ENCODE measurements around the gene MMS22L. TPM values are rescaled to one million over a fixed set of nuclear protein-coding genes. Genes with fewer than 3 reads are reported as not detected.

MMS22L gene
- total RNA-seq, 1 donor from 2014 or later, result 11.5 TPM

DNA sequence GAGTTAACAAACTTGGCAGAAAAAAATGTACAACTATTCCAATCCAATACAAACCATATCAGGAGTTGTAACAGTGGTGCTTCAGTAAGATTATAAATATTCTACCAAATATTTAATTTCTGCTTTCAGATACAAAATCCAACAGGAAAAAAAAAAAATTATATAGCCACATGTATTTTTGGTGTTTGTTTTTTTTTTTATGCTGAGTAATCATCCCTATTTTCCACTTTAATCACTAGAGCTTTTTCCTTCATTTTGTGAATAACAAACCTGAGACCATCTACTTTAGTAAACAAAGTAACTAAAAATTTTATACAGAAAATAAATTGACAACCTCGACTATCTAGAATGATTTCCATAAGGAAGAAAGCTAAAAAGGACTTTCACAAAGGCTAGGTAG lies 36.2 kb downstream of the MMS22L start:
- H3K4me1 ChIP-seq (ENCODE audit: control insufficient read depth in 3 of 3, insufficient read depth in 3 of 3, low read length in 3 of 3), result no peaks in the 10 kb centered on the region
- peaks cover 0 to 6% (median 3%) of the 10 kb centered on the region in 3 donors for H3K36me3 ChIP-seq (ENCODE audit: control insufficient read depth in 3 of 3, insufficient read depth in 3 of 3, low read length in 3 of 3)
- no peaks in the 10 kb centered on the region for H3K27me3 ChIP-seq (ENCODE audit: control insufficient read depth in 3 of 3, insufficient read depth in 3 of 3, low read length in 3 of 3)
- no peak overlapping the region for H3K27ac ChIP-seq (ENCODE audit: low read depth, low read length)
- H3K9me3 ChIP-seq (ENCODE audit: control insufficient read depth in 3 of 3, low read length in 3 of 3), result no peaks in the 10 kb centered on the region
- H3K4me3 ChIP-seq (ENCODE audit: low read length in 3 of 3), result no peak overlapping the region
- no peak overlapping the region for H3K9ac ChIP-seq (ENCODE audit: low read depth in 1 of 3, low read length in 3 of 3)

DNA sequence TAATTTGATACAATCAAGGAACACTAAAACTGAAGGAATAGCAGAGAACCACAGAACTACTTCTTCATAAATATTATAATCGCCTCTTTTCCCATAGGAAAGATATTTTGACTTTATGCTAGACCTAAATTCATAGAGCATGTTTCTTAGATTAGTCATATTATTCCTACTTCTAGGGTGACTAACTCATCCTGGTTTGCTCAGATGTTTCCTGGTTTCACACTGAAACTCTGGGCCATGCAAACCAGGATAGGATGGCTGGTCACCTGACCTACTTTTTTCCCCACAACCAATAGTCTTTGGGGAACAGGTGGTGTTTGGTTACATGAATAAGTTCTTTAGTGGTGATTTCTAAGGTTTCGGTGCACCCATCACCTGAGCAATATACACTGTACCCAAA lies 42.8 kb downstream of the MMS22L start:
- H3K27me3 ChIP-seq (ENCODE audit: control insufficient read depth in 3 of 3, insufficient read depth in 3 of 3, low read length in 3 of 3), result no peaks in the 10 kb centered on the region

DNA sequence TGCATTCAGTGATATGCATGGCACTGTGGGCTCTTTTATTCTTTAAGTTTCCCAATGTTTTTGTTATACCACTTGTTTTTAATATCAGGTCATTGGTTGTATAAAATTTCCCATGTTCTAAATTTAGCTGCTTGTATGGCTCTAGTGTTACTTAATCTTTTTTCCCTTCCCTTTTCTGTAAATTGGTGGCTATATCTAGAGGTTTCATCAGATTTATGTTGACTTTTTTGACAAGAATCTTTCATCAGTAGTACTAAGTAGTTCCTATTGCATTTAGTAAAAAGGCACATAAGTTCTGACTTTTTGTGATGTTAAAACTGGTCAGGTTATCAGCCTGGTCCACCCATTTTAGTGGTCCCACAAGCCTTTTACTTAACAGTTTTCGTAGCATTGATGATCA lies 51.1 kb downstream of the MMS22L start:
- Histone ChIP-seq H3K4me3 (ENCODE audit: low read length in 3 of 3) (no peak overlapping the region), H3K27ac (ENCODE audit: low read depth, low read length) (no peak overlapping the region), H3K27me3 (ENCODE audit: control insufficient read depth in 3 of 3, insufficient read depth in 3 of 3, low read length in 3 of 3) (no peaks in the 10 kb centered on the region), H3K4me1 (ENCODE audit: control insufficient read depth in 3 of 3, insufficient read depth in 3 of 3, low read length in 3 of 3) (no peaks in the 10 kb centered on the region), H3K9ac (ENCODE audit: low read depth in 1 of 3, low read length in 3 of 3) (no peak overlapping the region), H3K9me3 (ENCODE audit: control insufficient read depth in 3 of 3, low read length in 3 of 3) (no peaks in the 10 kb centered on the region), H3K36me3 (ENCODE audit: control insufficient read depth in 3 of 3, insufficient read depth in 3 of 3, low read length in 3 of 3) (peaks cover 0 to 8% (median 0%) of the 10 kb centered on the region in 3 donors)

More for the DNA sequence above, 42.8 kb downstream of the MMS22L start:
- Histone ChIP-seq H3K4me3 (ENCODE audit: low read length in 3 of 3) (no peak overlapping the region), H3K4me1 (ENCODE audit: control insufficient read depth in 3 of 3, insufficient read depth in 3 of 3, low read length in 3 of 3) (no peaks in the 10 kb centered on the region), H3K27ac (ENCODE audit: low read depth, low read length) (no peak overlapping the region), H3K36me3 (ENCODE audit: control insufficient read depth in 3 of 3, insufficient read depth in 3 of 3, low read length in 3 of 3) (peaks cover 0 to 6% (median 3%) of the 10 kb centered on the region in 3 donors), H3K9me3 (ENCODE audit: control insufficient read depth in 3 of 3, low read length in 3 of 3) (no peaks in the 10 kb centered on the region), H3K9ac (ENCODE audit: low read depth in 1 of 3, low read length in 3 of 3) (no peak overlapping the region)

GRCh38 chr6:97222903-97223302 lies 60.1 kb downstream of the MMS22L start:
- H3K27ac ChIP-seq (ENCODE audit: low read depth, low read length), result no peak overlapping the region
- H3K9ac ChIP-seq (ENCODE audit: low read depth in 1 of 3, low read length in 3 of 3), result no peak overlapping the region

GRCh38 chr6:97218912-97219311 lies 64.1 kb downstream of the MMS22L start:
- Histone ChIP-seq H3K9ac (ENCODE audit: low read depth in 1 of 3, low read length in 3 of 3) (no peak overlapping the region), H3K4me1 (ENCODE audit: control insufficient read depth in 3 of 3, insufficient read depth in 3 of 3, low read length in 3 of 3) (peaks cover 0 to 2% (median 0%) of the 10 kb centered on the region in 3 donors), H3K4me3 (ENCODE audit: low read length in 3 of 3) (no peak overlapping the region), H3K9me3 (ENCODE audit: control insufficient read depth in 3 of 3, low read length in 3 of 3) (no peaks in the 10 kb centered on the region), H3K36me3 (ENCODE audit: control insufficient read depth in 3 of 3, insufficient read depth in 3 of 3, low read length in 3 of 3) (no peaks in the 10 kb centered on the region), H3K27me3 (ENCODE audit: control insufficient read depth in 3 of 3, insufficient read depth in 3 of 3, low read length in 3 of 3) (no peaks in the 10 kb centered on the region), H3K27ac (ENCODE audit: low read depth, low read length) (no peak overlapping the region)

More at GRCh38 chr6:97222903-97223302, 60.1 kb downstream of the MMS22L start:
- Histone ChIP-seq H3K36me3 (ENCODE audit: control insufficient read depth in 3 of 3, insufficient read depth in 3 of 3, low read length in 3 of 3) (no peaks in the 10 kb centered on the region), H3K4me3 (ENCODE audit: low read length in 3 of 3) (no peak overlapping the region), H3K27me3 (ENCODE audit: control insufficient read depth in 3 of 3, insufficient read depth in 3 of 3, low read length in 3 of 3) (no peaks in the 10 kb centered on the region), H3K4me1 (ENCODE audit: control insufficient read depth in 3 of 3, insufficient read depth in 3 of 3, low read length in 3 of 3) (peaks cover 0 to 2% (median 0%) of the 10 kb centered on the region in 3 donors), H3K9me3 (ENCODE audit: control insufficient read depth in 3 of 3, low read length in 3 of 3) (no peaks in the 10 kb centered on the region)

DNA sequence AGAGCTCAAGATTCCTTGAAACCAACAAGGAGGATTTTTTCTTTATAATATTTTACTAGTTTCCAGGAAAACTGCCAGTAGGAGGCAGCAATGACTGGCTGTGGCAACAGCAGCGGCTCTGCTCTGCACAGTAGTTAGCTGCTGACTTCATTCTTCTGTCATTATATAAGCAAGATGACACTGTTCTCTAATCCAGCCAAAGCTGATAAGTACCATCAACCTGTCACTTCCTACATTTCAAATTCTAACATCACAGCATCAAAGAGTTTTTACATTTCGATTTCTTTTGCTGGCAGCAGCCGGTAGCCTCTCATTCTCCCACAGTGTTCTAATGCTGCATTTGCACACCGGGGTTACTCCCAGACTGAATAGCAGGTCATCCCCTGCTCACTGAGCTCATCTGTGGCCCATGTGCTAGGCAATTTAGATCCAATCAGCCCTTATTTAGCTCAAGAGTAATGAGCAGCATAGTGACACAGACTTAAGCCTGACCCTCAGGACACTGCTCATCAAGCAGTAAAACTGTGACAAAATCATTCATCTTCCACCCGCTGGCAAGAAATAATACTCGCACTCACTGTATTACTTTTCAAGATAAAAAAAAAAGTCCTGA lies 67.8 kb downstream of the MMS22L start:
- Histone ChIP-seq H3K4me3 (ENCODE audit: low read length in 3 of 3) (no peak overlapping the region), H3K9me3 (ENCODE audit: control insufficient read depth in 3 of 3, low read length in 3 of 3) (no peaks in the 10 kb centered on the region), H3K9ac (ENCODE audit: low read depth in 1 of 3, low read length in 3 of 3) (no peak overlapping the region), H3K27ac (ENCODE audit: low read depth, low read length) (no peak overlapping the region), H3K36me3 (ENCODE audit: control insufficient read depth in 3 of 3, insufficient read depth in 3 of 3, low read length in 3 of 3) (no peaks in the 10 kb centered on the region), H3K27me3 (ENCODE audit: control insufficient read depth in 3 of 3, insufficient read depth in 3 of 3, low read length in 3 of 3) (no peaks in the 10 kb centered on the region), H3K4me1 (ENCODE audit: control insufficient read depth in 3 of 3, insufficient read depth in 3 of 3, low read length in 3 of 3) (peaks cover 0 to 2% (median 0%) of the 10 kb centered on the region in 3 donors)

DNA sequence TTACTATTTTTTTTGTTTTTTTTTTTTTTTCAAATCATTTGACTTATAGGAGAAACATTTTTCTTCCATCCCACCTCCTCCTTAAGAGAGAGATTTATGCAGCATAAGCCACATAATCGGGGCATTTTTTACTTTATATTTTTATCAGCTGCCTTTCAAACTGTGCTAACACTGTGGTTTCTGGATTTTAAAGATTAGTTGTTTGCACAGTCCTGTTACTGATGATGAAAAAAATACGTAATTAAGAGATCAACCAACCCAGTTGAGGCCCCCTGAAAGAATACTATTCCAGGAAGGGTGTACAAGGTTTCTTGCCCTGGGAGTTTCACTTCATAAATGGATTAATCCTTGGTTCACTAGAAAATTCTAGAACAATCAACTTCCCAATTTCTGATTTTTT lies 68.3 kb downstream of the MMS22L start:
- Histone ChIP-seq H3K9me3 (ENCODE audit: control insufficient read depth in 3 of 3, low read length in 3 of 3) (no peaks in the 10 kb centered on the region), H3K4me3 (ENCODE audit: low read length in 3 of 3) (no peak overlapping the region), H3K9ac (ENCODE audit: low read depth in 1 of 3, low read length in 3 of 3) (no peak overlapping the region), H3K27me3 (ENCODE audit: control insufficient read depth in 3 of 3, insufficient read depth in 3 of 3, low read length in 3 of 3) (no peaks in the 10 kb centered on the region), H3K36me3 (ENCODE audit: control insufficient read depth in 3 of 3, insufficient read depth in 3 of 3, low read length in 3 of 3) (no peaks in the 10 kb centered on the region), H3K4me1 (ENCODE audit: control insufficient read depth in 3 of 3, insufficient read depth in 3 of 3, low read length in 3 of 3) (peaks cover 0 to under 1% (median 0%) of the 10 kb centered on the region in 3 donors), H3K27ac (ENCODE audit: low read depth, low read length) (no peak overlapping the region)

DNA sequence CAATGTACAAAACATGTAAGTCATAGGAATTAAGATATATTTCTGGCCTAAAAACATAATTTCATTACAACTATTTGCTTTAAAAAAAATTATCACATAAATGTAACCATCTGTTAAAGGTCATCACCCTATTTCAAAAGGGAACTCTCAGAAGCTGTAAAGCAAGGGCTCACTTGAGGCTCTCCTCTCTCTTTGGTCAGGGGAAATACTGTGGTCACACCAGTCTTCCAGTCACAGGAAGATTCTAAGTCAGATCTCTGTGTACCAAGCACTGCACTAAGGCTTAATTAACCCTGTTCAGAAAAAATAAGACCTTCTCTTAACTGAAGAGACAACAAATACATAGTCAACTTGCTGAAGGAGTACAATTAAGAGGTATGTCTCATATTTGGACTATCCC lies 75.6 kb downstream of the MMS22L start:
- H3K4me1 ChIP-seq (ENCODE audit: control insufficient read depth in 3 of 3, insufficient read depth in 3 of 3, low read length in 3 of 3), result no peaks in the 10 kb centered on the region
- H3K27me3 ChIP-seq (ENCODE audit: control insufficient read depth in 3 of 3, insufficient read depth in 3 of 3, low read length in 3 of 3), result no peaks in the 10 kb centered on the region
- H3K9ac ChIP-seq (ENCODE audit: low read depth in 1 of 3, low read length in 3 of 3), result no peak overlapping the region
- H3K4me3 ChIP-seq (ENCODE audit: low read length in 3 of 3), result no peak overlapping the region
- H3K36me3 ChIP-seq (ENCODE audit: control insufficient read depth in 3 of 3, insufficient read depth in 3 of 3, low read length in 3 of 3), result no peaks in the 10 kb centered on the region
- no peak overlapping the region for H3K27ac ChIP-seq (ENCODE audit: low read depth, low read length)
- no peaks in the 10 kb centered on the region for H3K9me3 ChIP-seq (ENCODE audit: control insufficient read depth in 3 of 3, low read length in 3 of 3)

DNA sequence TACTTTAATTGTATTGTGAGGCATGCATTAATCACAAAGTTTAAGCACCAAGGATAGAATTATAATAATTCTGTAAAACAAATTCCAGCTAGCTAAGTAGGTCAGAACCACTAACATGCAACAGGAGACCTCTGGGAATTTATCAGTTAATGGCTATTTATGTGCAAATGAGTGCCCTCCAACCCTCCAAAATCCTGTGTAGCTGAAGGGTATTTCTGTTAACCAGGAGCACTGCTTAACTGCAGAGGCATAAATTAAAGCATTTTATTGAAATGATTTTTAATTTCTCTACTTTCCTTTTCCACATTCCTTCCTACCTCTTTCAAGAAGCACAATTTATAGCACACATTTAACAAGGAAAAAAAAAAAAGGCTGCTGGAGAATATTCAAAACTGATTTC lies 77.0 kb downstream of the MMS22L start:
- Histone ChIP-seq H3K36me3 (ENCODE audit: control insufficient read depth in 3 of 3, insufficient read depth in 3 of 3, low read length in 3 of 3) (no peaks in the 10 kb centered on the region), H3K9ac (ENCODE audit: low read depth in 1 of 3, low read length in 3 of 3) (no peak overlapping the region), H3K9me3 (ENCODE audit: control insufficient read depth in 3 of 3, low read length in 3 of 3) (no peaks in the 10 kb centered on the region), H3K27ac (ENCODE audit: low read depth, low read length) (no peak overlapping the region), H3K4me3 (ENCODE audit: low read length in 3 of 3) (no peak overlapping the region), H3K27me3 (ENCODE audit: control insufficient read depth in 3 of 3, insufficient read depth in 3 of 3, low read length in 3 of 3) (no peaks in the 10 kb centered on the region), H3K4me1 (ENCODE audit: control insufficient read depth in 3 of 3, insufficient read depth in 3 of 3, low read length in 3 of 3) (no peaks in the 10 kb centered on the region)

- no peak overlapping the region for H3K9ac ChIP-seq (ENCODE audit: low read depth in 1 of 3, low read length in 3 of 3)
- H3K4me3 ChIP-seq (ENCODE audit: low read length in 3 of 3), result no peak overlapping the region
- no peaks in the 10 kb centered on the region for H3K36me3 ChIP-seq (ENCODE audit: control insufficient read depth in 3 of 3, insufficient read depth in 3 of 3, low read length in 3 of 3)
- no peak overlapping the region for H3K27ac ChIP-seq (ENCODE audit: low read depth, low read length)
- H3K9me3 ChIP-seq (ENCODE audit: control insufficient read depth in 3 of 3, low read length in 3 of 3), result no peaks in the 10 kb centered on the region
- no peaks in the 10 kb centered on the region for H3K27me3 ChIP-seq (ENCODE audit: control insufficient read depth in 3 of 3, insufficient read depth in 3 of 3, low read length in 3 of 3)
- H3K4me1 ChIP-seq (ENCODE audit: control insufficient read depth in 3 of 3, insufficient read depth in 3 of 3, low read length in 3 of 3), result no peaks in the 10 kb centered on the region
These were observed 79.7 kb downstream of the MMS22L start for GRCh38 chr6:97203343-97203742.
